Measurements from ENCODE around the gene IL17C. TPM values are rescaled to one million over a fixed set of nuclear protein-coding genes. Genes with fewer than 3 reads are reported as not detected.
"Not testable (repeated sequence)": the region's sequence is repeated elsewhere in the genome, so short reads cannot be mapped to it uniquely, and the experiment has no call there.

Gene IL17C
- total and polyA plus RNA-seq, 2 experiments from 2014 or later = 0.57 TPM; not detected in 1

DNA sequence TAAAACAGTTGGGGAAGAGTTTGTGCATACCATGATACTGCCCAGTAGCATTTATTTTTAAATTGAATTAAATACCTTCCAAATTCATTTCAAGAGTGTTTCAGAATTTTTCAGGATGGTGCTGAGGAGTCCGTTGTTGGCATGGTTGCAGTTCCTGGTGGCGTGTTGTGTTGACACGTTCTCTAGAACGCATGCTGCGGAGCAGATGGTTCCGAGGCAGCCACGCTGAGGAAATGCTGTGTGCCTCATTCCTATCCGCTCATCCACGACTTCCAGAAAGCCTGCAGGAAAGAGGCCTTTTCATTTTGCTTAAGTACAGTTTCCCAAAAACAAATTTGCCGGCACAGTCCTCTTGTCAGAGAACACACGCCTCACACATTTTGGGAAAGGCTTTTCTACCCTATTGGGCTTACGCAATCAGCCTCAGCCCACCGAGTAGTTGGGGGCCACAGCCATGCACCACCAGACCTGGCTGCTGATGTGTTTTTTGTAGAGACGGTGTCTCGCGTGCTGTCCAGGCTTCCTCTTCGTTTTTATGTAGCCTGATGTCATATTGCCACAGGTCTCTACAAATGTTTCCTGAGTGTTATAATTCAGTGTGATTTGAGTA, 32.1 kb upstream of the IL17C start:
- no peak overlapping the region for H3K27ac ChIP-seq
- no peak for TF ChIP-seq EZH2 (IDR thresholded peaks at IDR 0.05; ENCODE audit: borderline replicate concordance)
- no peak overlapping the region for H3K4me2 ChIP-seq
- peaks cover 3% of the 10 kb centered on the region for H4K20me1 ChIP-seq (ENCODE audit: insufficient read depth, poor library complexity, severe bottlenecking)
- no peak overlapping the region for H2AFZ ChIP-seq
- WGBS (ENCODE audit: low lambda C conversion rate, missing lambda C conversion rate) = 94% methylated on average over 17 of the region's 17 CpGs
- H3K79me2 ChIP-seq = no peaks in the 10 kb centered on the region
- DNase-seq (ENCODE audit: low spot score) = no peak
- no peaks in the 10 kb centered on the region for H3K9me2 ChIP-seq (replicated peaks; ENCODE audit: insufficient read depth)
- no peaks in the 10 kb centered on the region for H3K4me1 ChIP-seq (ENCODE audit: insufficient read depth)
- no peaks in the 10 kb centered on the region for H3K9me3 ChIP-seq (ENCODE audit: low read depth)
- H3K4me3 ChIP-seq = no peak overlapping the region
- H3K27me3 ChIP-seq = no peaks in the 10 kb centered on the region
- H3K36me3 ChIP-seq (replicated peaks; ENCODE audit: insufficient read depth, low read depth) = no peaks in the 10 kb centered on the region

GRCh38 chr16:88608076-88608475, 30.3 kb upstream of the IL17C start:
- WGBS (ENCODE audit: low lambda C conversion rate, missing lambda C conversion rate) = 99% methylated on average over 6 of the region's 6 CpGs
- H3K4me3 ChIP-seq = no peak overlapping the region
- no peaks in the 10 kb centered on the region for H3K9me3 ChIP-seq (ENCODE audit: low read depth)
- no peak for TF ChIP-seq EZH2 (IDR thresholded peaks at IDR 0.05; ENCODE audit: borderline replicate concordance)
- TF ChIP-seq, protein P1, sequence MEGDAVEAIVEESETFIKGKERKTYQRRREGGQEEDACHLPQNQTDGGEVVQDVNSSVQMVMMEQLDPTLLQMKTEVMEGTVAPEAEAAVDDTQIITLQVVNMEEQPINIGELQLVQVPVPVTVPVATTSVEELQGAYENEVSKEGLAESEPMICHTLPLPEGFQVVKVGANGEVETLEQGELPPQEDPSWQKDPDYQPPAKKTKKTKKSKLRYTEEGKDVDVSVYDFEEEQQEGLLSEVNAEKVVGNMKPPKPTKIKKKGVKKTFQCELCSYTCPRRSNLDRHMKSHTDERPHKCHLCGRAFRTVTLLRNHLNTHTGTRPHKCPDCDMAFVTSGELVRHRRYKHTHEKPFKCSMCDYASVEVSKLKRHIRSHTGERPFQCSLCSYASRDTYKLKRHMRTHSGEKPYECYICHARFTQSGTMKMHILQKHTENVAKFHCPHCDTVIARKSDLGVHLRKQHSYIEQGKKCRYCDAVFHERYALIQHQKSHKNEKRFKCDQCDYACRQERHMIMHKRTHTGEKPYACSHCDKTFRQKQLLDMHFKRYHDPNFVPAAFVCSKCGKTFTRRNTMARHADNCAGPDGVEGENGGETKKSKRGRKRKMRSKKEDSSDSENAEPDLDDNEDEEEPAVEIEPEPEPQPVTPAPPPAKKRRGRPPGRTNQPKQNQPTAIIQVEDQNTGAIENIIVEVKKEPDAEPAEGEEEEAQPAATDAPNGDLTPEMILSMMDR (IDR thresholded peaks at IDR 0.05; ENCODE audit: poor library complexity) = no peak
- TF ChIP-seq EZH2phosphoT487 (IDR thresholded peaks at IDR 0.05; ENCODE audit: low read depth, severe bottlenecking, unreplicated experiment) = no peak
- no peaks in the 10 kb centered on the region for H4K20me1 ChIP-seq (ENCODE audit: insufficient read depth, poor library complexity, severe bottlenecking)
- no peak overlapping the region for H2AFZ ChIP-seq
- no peak for DNase-seq (ENCODE audit: low spot score)
- H3K4me2 ChIP-seq = no peak overlapping the region
- H3K4me1 ChIP-seq (ENCODE audit: insufficient read depth) = no peaks in the 10 kb centered on the region
- H3K27ac ChIP-seq = no peak overlapping the region
- H3K36me3 ChIP-seq (replicated peaks; ENCODE audit: insufficient read depth, low read depth) = no peaks in the 10 kb centered on the region
- no peaks in the 10 kb centered on the region for H3K9me2 ChIP-seq (replicated peaks; ENCODE audit: insufficient read depth)
- no peaks in the 10 kb centered on the region for H3K27me3 ChIP-seq
- H3K79me2 ChIP-seq = no peaks in the 10 kb centered on the region

DNA sequence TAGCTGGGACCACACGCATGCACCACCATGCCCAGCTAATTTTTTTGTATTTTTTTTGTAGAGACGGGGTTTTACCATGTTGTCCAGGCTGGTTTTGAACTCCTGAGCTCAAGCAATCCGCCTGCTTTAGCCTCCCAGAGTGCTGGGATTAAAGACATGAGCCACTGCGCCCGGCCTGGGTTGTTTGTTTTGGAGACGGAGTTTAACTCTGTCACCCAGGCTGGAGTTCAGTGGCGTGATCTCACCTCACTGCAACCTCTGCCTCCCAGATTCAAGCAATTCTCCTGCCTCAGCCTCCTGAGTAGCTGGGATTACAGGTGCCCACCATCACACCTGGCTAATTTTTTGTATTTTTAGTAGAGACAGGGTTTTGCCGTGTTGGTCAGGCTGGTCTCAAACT, 28.9 kb upstream of the IL17C start:
- not testable (repeated sequence) for H4K20me1 ChIP-seq (ENCODE audit: insufficient read depth, poor library complexity, severe bottlenecking); H2AFZ ChIP-seq; H3K9me2 ChIP-seq (replicated peaks; ENCODE audit: insufficient read depth); H3K36me3 ChIP-seq (replicated peaks; ENCODE audit: insufficient read depth, low read depth); H3K4me3 ChIP-seq; H3K9me3 ChIP-seq (ENCODE audit: low read depth); H3K27ac ChIP-seq; H3K79me2 ChIP-seq; H3K4me1 ChIP-seq (ENCODE audit: insufficient read depth); H3K4me2 ChIP-seq; H3K27me3 ChIP-seq; DNase-seq (ENCODE audit: low spot score)
- WGBS (ENCODE audit: low lambda C conversion rate, missing lambda C conversion rate) = 90% methylated on average over 8 of the region's 8 CpGs

DNA sequence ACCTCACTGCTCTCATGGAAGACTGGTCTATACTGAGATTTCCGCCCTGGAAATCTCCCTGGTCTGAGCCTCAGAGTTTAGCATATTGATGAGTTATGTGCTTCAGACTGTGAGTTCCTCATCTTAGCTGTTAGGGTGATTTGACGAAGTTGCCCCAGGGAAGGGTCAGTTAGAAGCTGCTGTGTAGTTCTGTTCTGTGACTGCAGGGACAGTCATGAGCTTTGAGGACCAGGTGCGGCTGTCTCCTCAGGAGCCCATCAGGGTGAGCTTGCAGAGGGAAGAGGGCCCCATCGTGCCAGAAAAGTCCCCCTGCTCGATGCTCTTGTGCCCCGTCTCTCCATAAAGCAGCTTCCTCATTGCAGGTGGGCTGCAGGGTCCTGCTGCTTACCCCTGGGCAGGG, 28.3 kb upstream of the IL17C start:
- no peak for TF ChIP-seq EZH2 (IDR thresholded peaks at IDR 0.05; ENCODE audit: borderline replicate concordance)
- TF ChIP-seq, protein P1 (IDR thresholded peaks at IDR 0.05; ENCODE audit: poor library complexity) = no peak
- WGBS (ENCODE audit: low lambda C conversion rate, missing lambda C conversion rate) = 94% methylated on average over 6 of the region's 6 CpGs
- H4K20me1 ChIP-seq (ENCODE audit: insufficient read depth, poor library complexity, severe bottlenecking) = peaks cover 2% of the 10 kb centered on the region

More for the DNA sequence above, 28.3 kb upstream of the IL17C start:
- H3K27ac ChIP-seq = no peak overlapping the region
- H3K79me2 ChIP-seq = no peaks in the 10 kb centered on the region
- H3K9me3 ChIP-seq (ENCODE audit: low read depth) = no peaks in the 10 kb centered on the region
- no peak overlapping the region for H3K4me2 ChIP-seq
- H3K36me3 ChIP-seq (replicated peaks; ENCODE audit: insufficient read depth, low read depth) = no peaks in the 10 kb centered on the region
- H3K9me2 ChIP-seq (replicated peaks; ENCODE audit: insufficient read depth) = no peaks in the 10 kb centered on the region
- no peak overlapping the region for H2AFZ ChIP-seq
- H3K4me3 ChIP-seq = no peak overlapping the region
- no peaks in the 10 kb centered on the region for H3K27me3 ChIP-seq
- no peak for DNase-seq (ENCODE audit: low spot score)
- H3K4me1 ChIP-seq (ENCODE audit: insufficient read depth) = no peaks in the 10 kb centered on the region
